GM21526 (cell line): ENCODE results near the gene ERP29.
"Not testable (repeated sequence)": the region's sequence is repeated elsewhere in the genome, so short reads cannot be mapped to it uniquely, and the experiment has no call there.

Source experiments
- ATAC-seq: cut with Tn5 transposase; IDR thresholded peaks from one replicate; pipeline ENCODE4 v1.9.1; 2021; ENCODE audit warnings: moderate library complexity; ENCODE audit not compliant: unreplicated experiment, low FRiP score

The ERP29 gene

GRCh38 chr12:112031472-112031871 is 18.2 kb downstream of the ERP29 start:
- no peak for ATAC-seq

GRCh38 chr12:112032292-112032691 is 19.1 kb downstream of the ERP29 start:
- no peak for ATAC-seq

GRCh38 chr12:112035219-112035785 is 22.1 kb downstream of the ERP29 start:
- no peak for ATAC-seq

- not testable (repeated sequence) for ATAC-seq
Measured at GRCh38 chr12:112036614-112037013, 23.4 kb downstream of the ERP29 start.

- ATAC-seq, result no peak
Measured at GRCh38 chr12:112046003-112046402, 32.8 kb downstream of the ERP29 start.

GRCh38 chr12:112049351-112049750 is 36.1 kb downstream of the ERP29 start:
- ATAC-seq, result no peak

- ATAC-seq, result no peak
Measured at GRCh38 chr12:112061137-112061536, 47.9 kb downstream of the ERP29 start.

GRCh38 chr12:112063273-112063672 is 50.0 kb downstream of the ERP29 start:
- no peak for ATAC-seq

- ATAC-seq, result no peak
Measured at GRCh38 chr12:112066566-112066965, 53.3 kb downstream of the ERP29 start.
